SK-N-MC (cell line): ENCODE results near the gene FOSL1.

Source experiments
- EZH2 ChIP-seq: fragments of 200-600 bp; sonication (generic); IDR thresholded peaks from one replicate; pipeline ENCODE4 v1.6.1; 2017; ENCODE audit warnings: antibody characterized with exemption
- FOXP2 ChIP-seq: optimal IDR thresholded peaks from 2 replicates; pipeline ENCODE3; 2011; ENCODE audit warnings: mild to moderate bottlenecking, moderate library complexity; ENCODE audit not compliant: insufficient read depth; ENCODE audit errors: extremely low read length, control extremely low read depth
- POLR2AphosphoS5 ChIP-seq: IDR thresholded peaks from 2 replicates; pipeline ENCODE4 v1.6.1; 2012; ENCODE audit warnings: mild to moderate bottlenecking, low read depth, low read length, borderline replicate concordance

GRCh38 chr11:65883058-65883761 lies 17.0 kb downstream of the FOSL1 start:
- no peak for TF ChIP-seq EZH2
- no peak for TF ChIP-seq POLR2AphosphoS5
- TF ChIP-seq FOXP2: no peak
